A673 (cell line): ENCODE results near the gene LIAS. TPM values are rescaled to one million over a fixed set of nuclear protein-coding genes. Genes with fewer than 3 reads are reported as not detected.
"Not testable (repeated sequence)": the region's sequence is repeated elsewhere in the genome, so short reads cannot be mapped to it uniquely, and the experiment has no call there.

Experiments
- BruUV-seq: library from RNA; stranded (reverse); fragments of 400-500 nt; replicated peaks from 2 replicates; lab custom pipeline; 2021; lab: Mats Ljungman, UMichigan
- CTCF ChIA-PET: fragments of 300-600 bp; sonication (Branson Sonifier 250); formaldehyde crosslinking; loops from one replicate; lab custom pipeline; 2022; ENCODE audit warnings: antibody characterized with exemption; lab: Charles Lee
- POLR2A ChIA-PET: fragments of 300-600 bp; sonication (Branson Sonifier 250); formaldehyde crosslinking; loops from one replicate; lab custom pipeline; 2022; ENCODE audit warnings: antibody characterized with exemption; ENCODE audit not compliant: low non-redundant PET; lab: Charles Lee
- DNase-seq: peaks from one replicate; pipeline ENCODE4 v3.0.0-alpha.2; 2015; ENCODE audit warnings: low spot score
- H3K27ac ChIP-seq: fragments of 200-600 bp; sonication (generic); 2 replicates; pipeline ENCODE4 v1.5.1; 2016; ENCODE audit warnings: mixed run types, low read depth, mild to moderate bottlenecking, mixed read lengths, antibody characterized with exemption, low read length; ENCODE audit not compliant: poor library complexity, severe bottlenecking
- H3K27me3 ChIP-seq: fragments of 200-600 bp; sonication (generic); replicated peaks from 2 replicates; pipeline ENCODE4 v1.6.1; 2017; ENCODE audit warnings: mixed run types, low read depth, mild to moderate bottlenecking, mixed read lengths, antibody characterized with exemption, low read length; ENCODE audit not compliant: insufficient read depth, poor library complexity
- H3K36me3 ChIP-seq: fragments of 200-600 bp; sonication (generic); 2 replicates; pipeline ENCODE4 v1.6.1; 2016; ENCODE audit warnings: mixed run types, mild to moderate bottlenecking, mixed read lengths, antibody characterized with exemption, low read length; ENCODE audit not compliant: insufficient read depth, poor library complexity, severe bottlenecking
- H3K4me1 ChIP-seq: fragments of 200-600 bp; sonication (generic); 2 replicates; pipeline ENCODE4 v1.6.1; 2017; ENCODE audit warnings: mixed run types, mild to moderate bottlenecking, mixed read lengths, antibody characterized with exemption, low read length; ENCODE audit not compliant: insufficient read depth, poor library complexity, severe bottlenecking
- H3K4me3 ChIP-seq: fragments of 200-600 bp; sonication (generic); 2 replicates; pipeline ENCODE4 v1.5.1; 2016; ENCODE audit warnings: low read depth, mixed run types, mild to moderate bottlenecking, mixed read lengths, low read length; ENCODE audit not compliant: poor library complexity, severe bottlenecking
- H3K9me3 ChIP-seq: fragments of 200-600 bp; sonication (generic); 2 replicates; pipeline ENCODE4 v1.6.1; 2016; ENCODE audit warnings: mixed run types, low read depth, mild to moderate bottlenecking, mixed read lengths, antibody characterized with exemption, low read length; ENCODE audit not compliant: poor library complexity, severe bottlenecking
- CTCF ChIP-seq: fragments of 300-800, 200-600 bp; sonication (generic); conservative IDR thresholded peaks from 2 replicates; pipeline ENCODE4 v1.5.1; 2017; ENCODE audit warnings: low read depth, mild to moderate bottlenecking, antibody characterized with exemption, low read length, moderate library complexity, mixed read lengths
- EZH2 ChIP-seq: fragments of 200-600 bp; sonication (generic); IDR thresholded peaks from 2 replicates; pipeline ENCODE4 v1.6.1; 2017; ENCODE audit warnings: borderline replicate concordance, low read depth, mild to moderate bottlenecking, mixed read lengths, antibody characterized with exemption, low read length; ENCODE audit not compliant: poor library complexity, severe bottlenecking
- intact Hi-C: fragments of 100-400 bp; cut with micrococcal nuclease; formaldehyde crosslinking; loops from one replicate; pipeline ENCODE4 v1.10.0; 2022; ENCODE audit not compliant: unreplicated experiment
- total RNA-seq: library from RNA; stranded (reverse); gene quantifications from 2 replicates; pipeline ENCODE4 v1.2.3, GENCODE V29; 2021

LIAS gene
- total RNA-seq, 1 experiment from 2014 or later = 19.1 TPM

GRCh38 chr4:39498727-39499020, 39.8 kb downstream of the LIAS start:
- intact Hi-C loops = no loop called here
- H3K4me3 ChIP-seq = no peak overlapping the region
- ChIA-PET POLR2A (no interaction called here), CTCF (no interaction called here)
- no peak overlapping the region for H3K27ac ChIP-seq
- H3K4me1 ChIP-seq = no peaks in the 10 kb centered on the region
- no TSS peak for BruUV-seq
- TF ChIP-seq CTCF (no peak), EZH2 (no peak)
- no peaks in the 10 kb centered on the region for H3K9me3 ChIP-seq
- no peaks in the 10 kb centered on the region for H3K27me3 ChIP-seq
- H3K36me3 ChIP-seq = peaks cover 32% of the 10 kb centered on the region
- no peak for DNase-seq

DNA sequence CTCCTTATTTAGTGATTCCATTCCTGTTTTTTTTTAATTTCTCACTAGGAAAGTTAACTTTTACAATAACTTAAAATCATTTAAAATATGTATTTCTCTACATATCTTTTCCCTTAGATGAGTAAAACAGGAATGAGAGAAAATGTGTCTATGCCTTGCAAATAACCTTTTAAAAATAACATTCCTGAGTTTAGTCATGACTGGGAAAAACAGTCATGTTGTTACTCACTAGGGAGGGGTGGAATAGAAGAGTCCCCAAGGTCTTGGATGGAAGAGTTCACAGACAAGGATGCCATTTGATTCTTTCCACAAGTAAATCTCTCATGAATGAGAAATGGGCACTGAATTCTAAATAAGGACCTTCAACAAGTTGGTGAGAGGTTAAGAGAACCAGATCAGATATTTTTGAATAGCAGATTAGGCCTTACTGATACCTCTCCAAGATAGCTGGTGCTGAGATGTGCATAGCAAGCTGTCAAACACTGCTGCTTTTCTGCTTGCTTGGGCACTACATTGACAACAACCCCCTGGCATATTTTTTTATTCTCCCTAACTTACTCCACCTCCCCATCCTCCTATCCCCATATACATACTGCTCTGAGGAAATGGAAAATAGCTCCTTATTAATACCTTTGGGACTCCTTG, 43.3 kb downstream of the LIAS start:
- BruUV-seq = no TSS peak
- Histone ChIP-seq H3K4me3 (no peak overlapping the region), H3K27ac (no peak overlapping the region), H3K9me3 (no peaks in the 10 kb centered on the region), H3K27me3 (no peaks in the 10 kb centered on the region), H3K4me1 (no peaks in the 10 kb centered on the region), H3K36me3 (peaks cover 59% of the 10 kb centered on the region)
- ChIA-PET POLR2A (no interaction called here), CTCF (no interaction called here)
- no peak for DNase-seq
- intact Hi-C loops = no loop called here
- TF ChIP-seq EZH2 = no peak
- no peak for TF ChIP-seq CTCF

- H3K27ac ChIP-seq, BruUV-seq: not testable (repeated sequence)
- peaks cover 63% of the 10 kb centered on the region for H3K36me3 ChIP-seq
Observed at GRCh38 chr4:39502664-39503035, 43.8 kb downstream of the LIAS start.

DNA sequence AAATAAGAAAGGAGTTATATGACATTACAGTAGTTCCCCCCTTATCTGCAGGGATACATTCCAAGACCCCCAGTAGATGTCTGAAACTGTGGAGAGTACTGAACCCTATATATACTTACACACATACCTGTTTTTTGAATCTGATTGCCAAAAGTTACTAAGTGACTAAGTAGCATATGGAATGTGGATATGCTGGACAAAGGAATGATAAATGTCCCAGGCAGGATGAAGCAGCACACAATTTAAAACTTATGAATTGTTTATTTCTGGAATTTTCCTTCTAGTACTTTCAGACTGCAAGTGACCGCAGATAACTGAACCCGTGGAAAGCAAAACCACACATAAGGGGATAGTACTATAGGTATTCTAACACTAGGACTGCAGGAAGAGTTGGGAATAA, 45.7 kb downstream of the LIAS start:
- H3K9me3 ChIP-seq = no peaks in the 10 kb centered on the region
- BruUV-seq = no TSS peak
- no peak overlapping the region for H3K27ac ChIP-seq
- intact Hi-C loops = no loop called here
- no peaks in the 10 kb centered on the region for H3K27me3 ChIP-seq
- H3K4me3 ChIP-seq = no peak overlapping the region
- H3K36me3 ChIP-seq = peaks cover 77% of the 10 kb centered on the region
- DNase-seq = no peak
- no peaks in the 10 kb centered on the region for H3K4me1 ChIP-seq
- TF ChIP-seq CTCF = no peak
- TF ChIP-seq EZH2 = no peak
- CTCF ChIA-PET = no interaction called here
- POLR2A ChIA-PET = no interaction called here

More at GRCh38 chr4:39502664-39503035, 43.8 kb downstream of the LIAS start:
- CTCF ChIA-PET, DNase-seq, H3K4me3 ChIP-seq, H3K27me3 ChIP-seq, H3K4me1 ChIP-seq, intact Hi-C loops, H3K9me3 ChIP-seq, POLR2A ChIA-PET: not testable (repeated sequence)
